Activated naive CD8-positive, alpha-beta T cell treated with anti-CD3 and anti-CD28 coated beads, Interleukin-2, amount 10 ng/mL, durations not matched to agents 7 days and 5 days (primary cell): ENCODE measurements around the gene GPR183. TPM values are rescaled to one million over a fixed set of nuclear protein-coding genes. Genes with fewer than 3 reads are reported as not detected.
A peak's percentile ranks its signal among the peaks of the same experiment; 100 is the strongest.

ENCODE experiments used
- ATAC-seq: fragments of 150-1000 bp; cut with Tn5 transposase; one replicate; pipeline ENCODE4 v1.10.0; 2021; ENCODE audit warnings: low read depth, moderate library complexity
- POLR2A ChIA-PET: fragments of 350-600 bp; sonication (Branson Sonifier 250); formaldehyde crosslinking; loops from one replicate; lab custom pipeline; 2021; ENCODE audit warnings: antibody characterized with exemption; lab: Charles Lee
- DNase-seq: peaks from one replicate; pipeline ENCODE4 v3.0.0; 2021
- H3K27ac Mint-ChIP-seq: one replicate; pipeline ENCODE4 v1.8.0; 2022; ENCODE audit warnings: mild to moderate bottlenecking, mixed read lengths
- H3K27me3 Mint-ChIP-seq: one replicate; pipeline ENCODE4 v1.8.0; 2022; ENCODE audit warnings: mild to moderate bottlenecking, moderate library complexity, mixed read lengths
- H3K36me3 Mint-ChIP-seq: one replicate; pipeline ENCODE4 v1.8.0; 2021; ENCODE audit warnings: mild to moderate bottlenecking, mixed read lengths
- H3K4me1 Mint-ChIP-seq: one replicate; pipeline ENCODE4 v1.8.0; 2021; ENCODE audit warnings: mixed read lengths
- H3K4me3 Mint-ChIP-seq: one replicate; pipeline ENCODE4 v1.8.0; 2022; ENCODE audit warnings: mild to moderate bottlenecking, moderate library complexity, mixed read lengths
- H3K9me3 Mint-ChIP-seq: one replicate; pipeline ENCODE4 v1.8.0; 2021; ENCODE audit warnings: mixed read lengths
- total RNA-seq, 2 experiments: library from RNA; stranded (reverse); gene quantifications; one replicate each; pipeline ENCODE4 v1.2.3, GENCODE V29; 2021

The GPR183 gene
- 10 to 100 TPM; 36.4 to 44.9 TPM for total RNA-seq

- H3K27me3 Mint-ChIP-seq = no peaks in the 10 kb centered on the region
- H3K4me1 Mint-ChIP-seq = peaks cover 57% of the 10 kb centered on the region
- peak within 1 kb of the TSS; percentile 83 for H3K27ac Mint-ChIP-seq
- ATAC-seq = peak; percentile 87
- no peak for DNase-seq
- H3K36me3 Mint-ChIP-seq = peaks cover 44% of the 10 kb centered on the region
- POLR2A ChIA-PET = interaction anchor here (1.1 to 1.6 kb wide), 2 partner anchors 32 to 46 kb away, joined by 3 read pairs; no protein-coding TSS in a partner anchor
- H3K9me3 Mint-ChIP-seq = no peaks in the 10 kb centered on the region
- peak within 1 kb of the TSS; percentile 74 for H3K4me3 Mint-ChIP-seq
Observed at GRCh38 chr13:99307247-99307646, at the start of gene GPR183. GPR183 (minus strand) TSS chr13:99307399; CDS start chr13:99296145, 11,254 bp downstream.

GRCh38 chr13:99356262-99357091 lies 49.3 kb upstream of the GPR183 start:
- peaks cover 47% of the 10 kb centered on the region for H3K36me3 Mint-ChIP-seq
- H3K9me3 Mint-ChIP-seq = no peaks in the 10 kb centered on the region
- POLR2A ChIA-PET = interaction anchor here (0.6 to 1.7 kb wide), 7 partner anchors 11 to 156 kb away, joined by 3 to 7 read pairs (median 5); partner anchors contain the start of gene UBAC2
- H3K27me3 Mint-ChIP-seq = no peaks in the 10 kb centered on the region
- H3K27ac Mint-ChIP-seq = peak overlapping the region; percentile 92
- peak; percentile 67 for DNase-seq
- peak; percentile 74 for ATAC-seq
- peaks cover 85% of the 10 kb centered on the region for H3K4me1 Mint-ChIP-seq
- H3K4me3 Mint-ChIP-seq = peak overlapping the region; percentile 58

GRCh38 chr13:99356012-99356261 lies 48.7 kb upstream of the GPR183 start:
- Mint-ChIP-seq H3K27me3 (no peaks in the 10 kb centered on the region), H3K27ac (peak overlapping the region; percentile 92), H3K4me1 (peaks cover 83% of the 10 kb centered on the region), H3K36me3 (peaks cover 46% of the 10 kb centered on the region), H3K9me3 (no peaks in the 10 kb centered on the region), H3K4me3 (peak overlapping the region; percentile 58)
- POLR2A ChIA-PET = interaction anchor here (0.6 to 1.7 kb wide), 5 partner anchors 12 to 143 kb away, joined by 3 to 7 read pairs (median 5); no protein-coding TSS in a partner anchor
- DNase-seq (no peak), ATAC-seq (no peak)

- peak overlapping the region; percentile 92 for H3K27ac Mint-ChIP-seq
- H3K4me3 Mint-ChIP-seq = peak overlapping the region; percentile 58
- H3K27me3 Mint-ChIP-seq = no peaks in the 10 kb centered on the region
- POLR2A ChIA-PET = interaction anchor here (0.6 to 1.7 kb wide), 4 partner anchors 9 to 85 kb away, joined by 3 to 7 read pairs (median 4); no protein-coding TSS in a partner anchor
- DNase-seq = no peak
- peaks cover 45% of the 10 kb centered on the region for H3K36me3 Mint-ChIP-seq
- H3K4me1 Mint-ChIP-seq = peaks cover 82% of the 10 kb centered on the region
- no peaks in the 10 kb centered on the region for H3K9me3 Mint-ChIP-seq
- ATAC-seq = no peak
Observed at GRCh38 chr13:99355267-99356011, 48.2 kb upstream of the GPR183 start.

- peaks cover 43% of the 10 kb centered on the region for H3K36me3 Mint-ChIP-seq
- no peak for DNase-seq
- peak overlapping the region; percentile 74 for H3K4me3 Mint-ChIP-seq
- no peaks in the 10 kb centered on the region for H3K27me3 Mint-ChIP-seq
- H3K9me3 Mint-ChIP-seq = no peaks in the 10 kb centered on the region
- peaks cover 77% of the 10 kb centered on the region for H3K4me1 Mint-ChIP-seq
- no peak for ATAC-seq
- POLR2A ChIA-PET = no interaction called here
- peak overlapping the region; percentile 92 for H3K27ac Mint-ChIP-seq
Observed at GRCh38 chr13:99354371-99354951, 47.3 kb upstream of the GPR183 start.

GRCh38 chr13:99353836-99354235 lies 46.6 kb upstream of the GPR183 start:
- Mint-ChIP-seq H3K27me3 (no peaks in the 10 kb centered on the region), H3K9me3 (no peaks in the 10 kb centered on the region), H3K36me3 (peaks cover 43% of the 10 kb centered on the region), H3K4me3 (no peak overlapping the region), H3K4me1 (peaks cover 71% of the 10 kb centered on the region), H3K27ac (peak overlapping the region; percentile 92)
- DNase-seq (no peak), ATAC-seq (no peak)
- POLR2A ChIA-PET = interaction anchor here (1.0 kb wide), 1 partner anchor 47 kb away, joined by 3 read pairs; the partner anchor contains the start of gene GPR183

GRCh38 chr13:99353246-99353600 lies 46.0 kb upstream of the GPR183 start:
- no peaks in the 10 kb centered on the region for H3K9me3 Mint-ChIP-seq
- no peak overlapping the region for H3K4me3 Mint-ChIP-seq
- peaks cover 68% of the 10 kb centered on the region for H3K4me1 Mint-ChIP-seq
- no peak for ATAC-seq
- H3K27me3 Mint-ChIP-seq = no peaks in the 10 kb centered on the region
- H3K27ac Mint-ChIP-seq = peak overlapping the region; percentile 11
- POLR2A ChIA-PET = interaction anchor here (1.0 to 1.8 kb wide), 3 partner anchors 22 to 152 kb away, joined by 3 to 6 read pairs (median 5); partner anchors contain the start of genes GPR183 and UBAC2
- peaks cover 39% of the 10 kb centered on the region for H3K36me3 Mint-ChIP-seq
- no peak for DNase-seq

GRCh38 chr13:99352351-99353245 lies 45.4 kb upstream of the GPR183 start:
- no peak for DNase-seq
- H3K4me3 Mint-ChIP-seq = peak overlapping the region; percentile 6
- peaks cover 63% of the 10 kb centered on the region for H3K4me1 Mint-ChIP-seq
- peaks cover 37% of the 10 kb centered on the region for H3K36me3 Mint-ChIP-seq
- H3K27me3 Mint-ChIP-seq = no peaks in the 10 kb centered on the region
- POLR2A ChIA-PET = interaction anchor here (1.2 to 1.8 kb wide), 7 partner anchors 9 to 152 kb away, joined by 3 to 8 read pairs (median 5); partner anchors contain the start of gene UBAC2
- peak overlapping the region; percentile 60 for H3K27ac Mint-ChIP-seq
- ATAC-seq = no peak
- no peaks in the 10 kb centered on the region for H3K9me3 Mint-ChIP-seq

- ATAC-seq (peak; percentile 5), DNase-seq (no peak)
- Mint-ChIP-seq H3K27ac (peak overlapping the region; percentile 38), H3K4me1 (peaks cover 58% of the 10 kb centered on the region), H3K4me3 (peak overlapping the region; percentile 5), H3K9me3 (no peaks in the 10 kb centered on the region), H3K36me3 (peaks cover 38% of the 10 kb centered on the region), H3K27me3 (no peaks in the 10 kb centered on the region)
- POLR2A ChIA-PET = interaction anchor here (1.2 to 1.8 kb wide), 6 partner anchors 10 to 133 kb away, joined by 3 to 8 read pairs (median 5); no protein-coding TSS in a partner anchor
Observed at GRCh38 chr13:99351772-99352171, 44.6 kb upstream of the GPR183 start.

GRCh38 chr13:99350191-99350590 lies 43.0 kb upstream of the GPR183 start:
- no peak overlapping the region for H3K27ac Mint-ChIP-seq
- DNase-seq (no peak), ATAC-seq (no peak)
- no peaks in the 10 kb centered on the region for H3K27me3 Mint-ChIP-seq
- H3K36me3 Mint-ChIP-seq = peaks cover 39% of the 10 kb centered on the region
- H3K4me3 Mint-ChIP-seq = no peak overlapping the region
- H3K9me3 Mint-ChIP-seq = no peaks in the 10 kb centered on the region
- peaks cover 49% of the 10 kb centered on the region for H3K4me1 Mint-ChIP-seq
- POLR2A ChIA-PET = no interaction called here

- Mint-ChIP-seq H3K9me3 (no peaks in the 10 kb centered on the region), H3K36me3 (peaks cover 39% of the 10 kb centered on the region), H3K27ac (peak overlapping the region; percentile 22), H3K4me1 (peaks cover 32% of the 10 kb centered on the region), H3K27me3 (no peaks in the 10 kb centered on the region), H3K4me3 (no peak overlapping the region)
- POLR2A ChIA-PET = interaction anchor here (0.7 to 0.9 kb wide), 2 partner anchors 13 to 23 kb away, joined by 3 read pairs; no protein-coding TSS in a partner anchor
- ATAC-seq = no peak
- no peak for DNase-seq
Observed at GRCh38 chr13:99347911-99348451, 40.8 kb upstream of the GPR183 start.
